Osteocyte (in vitro differentiated cells): Measurements from ENCODE around the gene ATF6B. TPM values are rescaled to one million over a fixed set of nuclear protein-coding genes. Genes with fewer than 3 reads are reported as not detected.

ENCODE experiments used
- DNase-seq: peaks from one replicate; pipeline ENCODE4 v3.0.0; 2021; ENCODE audit warnings: mixed read lengths; ENCODE audit not compliant: unreplicated experiment; ENCODE audit errors: extremely low spot score
- H3K27ac Mint-ChIP-seq: one replicate; pipeline ENCODE4 v1.8.0; 2021; ENCODE audit warnings: mild to moderate bottlenecking, mixed read lengths; ENCODE audit not compliant: unreplicated experiment
- H3K27me3 Mint-ChIP-seq: one replicate; pipeline ENCODE4 v1.8.0; 2021; ENCODE audit warnings: mixed read lengths; ENCODE audit not compliant: unreplicated experiment
- H3K36me3 Mint-ChIP-seq: one replicate; pipeline ENCODE4 v1.8.0; 2021; ENCODE audit warnings: mixed read lengths; ENCODE audit not compliant: unreplicated experiment
- H3K4me1 Mint-ChIP-seq: one replicate; pipeline ENCODE4 v1.8.0; 2021; ENCODE audit warnings: mixed read lengths; ENCODE audit not compliant: unreplicated experiment
- H3K4me3 Mint-ChIP-seq: one replicate; pipeline ENCODE4 v1.8.0; 2021; ENCODE audit warnings: mild to moderate bottlenecking, moderate library complexity, mixed read lengths; ENCODE audit not compliant: unreplicated experiment
- H3K9me3 Mint-ChIP-seq: one replicate; pipeline ENCODE4 v1.8.0; 2021; ENCODE audit warnings: mixed read lengths; ENCODE audit not compliant: unreplicated experiment
- CTCF ChIP-seq: fragments of 200-600 bp; sonication (generic); IDR thresholded peaks from 2 replicates; pipeline ENCODE4 v1.5.0; 2021; ENCODE audit warnings: antibody characterized with exemption, mild to moderate bottlenecking, moderate library complexity
- total RNA-seq: library from RNA; stranded (reverse); gene quantifications from 2 replicates; pipeline ENCODE4 v1.2.1, GENCODE V29; 2021

ATF6B gene
- total RNA-seq, 1 donor from 2014 or later = 109 TPM

DNA sequence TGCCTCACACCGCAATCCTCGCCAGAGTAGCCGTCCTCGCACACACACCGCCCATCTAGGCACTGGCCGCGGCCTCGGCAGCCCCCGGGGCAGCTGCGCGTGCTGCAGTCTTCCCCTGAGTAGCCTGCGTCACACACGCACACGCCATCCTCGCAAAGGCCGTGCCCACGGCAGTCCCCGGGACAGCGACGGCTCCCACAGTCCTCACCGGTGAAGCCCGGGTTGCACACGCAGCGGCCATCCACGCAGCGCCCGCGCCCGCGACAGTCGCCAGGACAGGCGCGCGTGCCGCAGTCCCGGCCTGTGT lies 32.0 kb downstream of the ATF6B start:
- Mint-ChIP-seq H3K27me3 (no peaks in the 10 kb centered on the region), H3K9me3 (no peaks in the 10 kb centered on the region), H3K4me1 (peaks cover 32% of the 10 kb centered on the region), H3K27ac (no peak overlapping the region), H3K4me3 (no peak overlapping the region), H3K36me3 (no peaks in the 10 kb centered on the region)
- no peak for DNase-seq
- no peak for TF ChIP-seq CTCF

DNA sequence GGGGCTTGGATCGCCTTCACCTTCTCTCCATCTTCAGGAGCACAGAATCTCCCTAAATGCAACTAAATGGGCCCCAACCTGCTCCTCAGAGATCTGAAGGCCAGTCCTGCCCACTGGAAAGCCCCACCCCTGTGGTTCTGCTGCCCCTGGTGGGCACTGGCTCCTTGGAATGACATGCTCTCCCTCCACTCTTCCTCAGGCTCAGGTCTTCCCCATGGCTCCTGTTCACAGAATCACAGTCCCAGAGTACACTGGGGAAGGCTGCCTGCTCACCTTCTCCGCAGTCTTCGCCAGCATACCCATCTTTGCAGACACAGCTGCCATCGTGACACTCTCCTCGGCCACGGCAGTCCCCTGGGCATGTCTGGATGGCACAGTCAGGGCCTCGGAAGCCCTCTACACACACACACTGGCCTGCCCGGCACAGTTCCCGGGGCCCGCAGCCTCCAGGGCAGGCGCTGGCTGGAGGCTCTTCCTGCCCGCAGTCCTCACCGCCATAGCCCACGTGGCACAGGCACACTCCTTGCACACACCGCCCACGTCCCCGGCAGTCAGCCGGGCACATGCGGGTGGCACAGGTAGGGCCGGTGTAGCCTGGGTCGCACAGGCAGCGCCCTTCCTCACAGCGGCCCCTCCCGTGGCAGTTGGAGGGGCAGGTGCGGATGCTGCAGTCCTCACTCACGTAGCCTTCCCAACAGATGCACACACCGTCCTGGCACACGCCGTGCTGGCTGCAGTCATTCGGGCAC lies 32.5 kb downstream of the ATF6B start:
- no peaks in the 10 kb centered on the region for H3K36me3 Mint-ChIP-seq
- H3K27me3 Mint-ChIP-seq = no peaks in the 10 kb centered on the region
- no peaks in the 10 kb centered on the region for H3K9me3 Mint-ChIP-seq
- no peak overlapping the region for H3K27ac Mint-ChIP-seq
- H3K4me3 Mint-ChIP-seq = no peak overlapping the region
- no peak for DNase-seq
- TF ChIP-seq CTCF = no peak
- H3K4me1 Mint-ChIP-seq = peaks cover 32% of the 10 kb centered on the region

DNA sequence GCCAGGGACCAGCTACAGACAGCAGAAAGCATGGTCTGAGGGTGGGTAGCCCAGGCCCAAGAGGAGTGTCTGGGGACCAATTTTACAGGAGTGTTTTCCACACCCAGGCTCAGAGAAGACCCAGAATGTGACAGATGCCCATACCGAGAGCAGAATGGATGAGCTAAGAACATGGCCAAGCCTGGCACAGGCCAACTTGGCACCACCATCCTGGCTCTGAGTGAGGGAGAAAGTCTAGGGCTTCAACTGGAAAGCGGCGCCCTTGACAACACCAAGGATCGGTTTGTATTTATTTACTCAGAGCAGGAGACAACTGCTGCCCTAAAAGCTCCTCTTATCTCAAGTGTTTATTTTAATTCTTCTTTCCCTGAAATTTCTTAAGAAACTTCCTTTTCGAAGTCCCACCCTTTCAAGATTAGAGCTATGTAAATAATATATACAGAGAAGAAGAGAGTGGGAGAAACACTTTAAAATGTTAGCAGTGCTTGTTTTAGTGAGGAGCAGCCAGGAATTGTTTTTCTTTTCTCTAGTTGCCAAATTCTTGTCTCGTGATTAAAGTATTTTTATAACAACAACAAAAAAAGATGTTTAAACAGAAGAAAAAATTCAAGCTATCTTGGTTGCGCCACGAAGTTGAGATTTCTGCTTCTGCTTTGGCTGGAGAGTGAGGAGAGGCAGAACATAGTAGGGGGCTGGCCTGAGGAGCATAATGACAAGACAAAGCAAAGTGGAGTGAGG lies 35.1 kb downstream of the ATF6B start:
- peak overlapping the region; percentile 30 for H3K4me3 Mint-ChIP-seq
- no peaks in the 10 kb centered on the region for H3K27me3 Mint-ChIP-seq
- no peak for TF ChIP-seq CTCF
- H3K9me3 Mint-ChIP-seq = no peaks in the 10 kb centered on the region
- no peak for DNase-seq
- H3K27ac Mint-ChIP-seq = peak overlapping the region; percentile 93
- H3K4me1 Mint-ChIP-seq = peaks cover 37% of the 10 kb centered on the region
- H3K36me3 Mint-ChIP-seq = no peaks in the 10 kb centered on the region

GRCh38 chr6:32089082-32089828 lies 38.8 kb downstream of the ATF6B start:
- Mint-ChIP-seq H3K4me3 (no peak overlapping the region), H3K27me3 (peaks cover 3% of the 10 kb centered on the region), H3K4me1 (peaks cover 45% of the 10 kb centered on the region), H3K9me3 (no peaks in the 10 kb centered on the region), H3K27ac (no peak overlapping the region), H3K36me3 (no peaks in the 10 kb centered on the region)
- no peak for TF ChIP-seq CTCF
- DNase-seq = no peak
